ENCODE results near the gene ALDH1A1. TPM values are rescaled to one million over a fixed set of nuclear protein-coding genes. Genes with fewer than 3 reads are reported as not detected.

ALDH1A1 gene
- polyA plus RNA-seq, 3 donors = 28.6 to 117 (median 105) TPM

- TF ChIP-seq CTCF (IDR thresholded peaks at IDR 0.05) = no peak
- intact Hi-C loops (cut with micrococcal nuclease) = no loop called here
- Mint-ChIP-seq H3K36me3 (no peaks in the 10 kb centered on the region), H3K4me3 (no peak overlapping the region), H3K4me1 (no peaks in the 10 kb centered on the region), H3K27me3 (ENCODE audit: low read depth in 3 of 3) (no peaks in the 10 kb centered on the region), H3K27ac (no peak overlapping the region), H3K9me3 (peaks cover 0 to 2% (median 0%) of the 10 kb centered on the region in 7 donors)
- Histone ChIP-seq H3K4me1 (ENCODE audit: control insufficient read depth in 1 of 2, insufficient read depth in 2 of 2, low read length in 2 of 2) (no peaks in the 10 kb centered on the region), H3K4me3 (replicated peaks in 1 of 3; ENCODE audit: low read depth in 2 of 3, low read length in 3 of 3) (no peak overlapping the region), H2AFZ (ENCODE audit: insufficient read depth, low read depth, low read length, poor library complexity, severe bottlenecking) (no peak overlapping the region), H3K27me3 (ENCODE audit: control insufficient read depth in 2 of 2, insufficient read depth in 2 of 2, low read length in 2 of 2) (no peaks in the 10 kb centered on the region), H3K36me3 (replicated peaks in 1 of 2; ENCODE audit: control insufficient read depth in 1 of 2, insufficient read depth in 2 of 2, low read length in 2 of 2) (no peaks in the 10 kb centered on the region), H3K9me3 (replicated peaks in 1 of 2; ENCODE audit: control insufficient read depth in 1 of 2, insufficient read depth in 1 of 2, low read length in 2 of 2) (no peaks in the 10 kb centered on the region), H3K27ac (ENCODE audit: low read depth in 1 of 2, low read length in 2 of 2) (no peak overlapping the region), H3K79me2 (ENCODE audit: insufficient read depth, low read length) (no peaks in the 10 kb centered on the region), H4K20me1 (ENCODE audit: insufficient read depth, low read length) (no peaks in the 10 kb centered on the region), H3K9ac (ENCODE audit: insufficient read depth, low read length, poor library complexity, severe bottlenecking) (no peak overlapping the region), H3K4me2 (replicated peaks; ENCODE audit: extremely low read depth, low read length, poor library complexity, severe bottlenecking) (no peak overlapping the region)
- DNase-seq = no peak
- WGBS (ENCODE audit: insufficient coverage) = no CpG with 5 or more reads among the region's 2 CpGs
These were observed 18.6 kb upstream of the ALDH1A1 start for GRCh38 chr9:72971411-72971810.

- Mint-ChIP-seq H3K4me1 (peaks cover 15% of the 10 kb centered on the region), H3K9me3 (peaks cover 7 to 13% (median 10%) of the 10 kb centered on the region in 7 donors), H3K4me3 (no peak overlapping the region), H3K27ac (no peak overlapping the region), H3K36me3 (peaks cover 0 to 4% of the 10 kb centered on the region in 2 donors), H3K27me3 (ENCODE audit: low read depth in 3 of 3) (peaks cover 0 to 2% (median 0%) of the 10 kb centered on the region in 3 donors)
- Histone ChIP-seq H3K27me3 (ENCODE audit: control insufficient read depth in 2 of 2, insufficient read depth in 2 of 2, low read length in 2 of 2) (no peaks in the 10 kb centered on the region), H3K27ac (ENCODE audit: low read depth in 1 of 2, low read length in 2 of 2) (no peak overlapping the region), H3K4me2 (replicated peaks; ENCODE audit: extremely low read depth, low read length, poor library complexity, severe bottlenecking) (no peak overlapping the region), H4K20me1 (ENCODE audit: insufficient read depth, low read length) (no peaks in the 10 kb centered on the region), H3K9ac (ENCODE audit: insufficient read depth, low read length, poor library complexity, severe bottlenecking) (no peak overlapping the region), H3K4me1 (ENCODE audit: control insufficient read depth in 1 of 2, insufficient read depth in 2 of 2, low read length in 2 of 2) (peaks cover 12 to 13% of the 10 kb centered on the region in 2 donors), H3K9me3 (replicated peaks in 1 of 2; ENCODE audit: control insufficient read depth in 1 of 2, insufficient read depth in 1 of 2, low read length in 2 of 2) (no peaks in the 10 kb centered on the region), H3K79me2 (ENCODE audit: insufficient read depth, low read length) (no peaks in the 10 kb centered on the region), H3K36me3 (replicated peaks in 1 of 2; ENCODE audit: control insufficient read depth in 1 of 2, insufficient read depth in 2 of 2, low read length in 2 of 2) (no peaks in the 10 kb centered on the region), H3K4me3 (replicated peaks in 1 of 3; ENCODE audit: low read depth in 2 of 3, low read length in 3 of 3) (no peak overlapping the region), H2AFZ (ENCODE audit: insufficient read depth, low read depth, low read length, poor library complexity, severe bottlenecking) (no peak overlapping the region)
- peak; percentile 16 for TF ChIP-seq CTCF (IDR thresholded peaks at IDR 0.05)
- DNase-seq = peak; percentile 30 to 54 (median 53)
- WGBS (ENCODE audit: insufficient coverage) = 100% methylated on average over 1 of the region's 4 CpGs
- intact Hi-C loops (cut with micrococcal nuclease) = no loop called here
These were observed 7.6 kb upstream of the ALDH1A1 start for GRCh38 chr9:72960446-72960845.

Data from CD14-positive monocyte (primary cell).